HepG2 (cell line): Measurements from ENCODE around the gene CDH23. TPM values are rescaled to one million over a fixed set of nuclear protein-coding genes. Genes with fewer than 3 reads are reported as not detected.

Experiments
- CENPT ChIP-seq: sonication (generic); formaldehyde crosslinking; IDR thresholded peaks from 2 replicates; pipeline ENCODE4 v1.8.0; 2022; ENCODE audit warnings: low read depth, mild to moderate bottlenecking, moderate library complexity, missing genetic modification reagents
- EZH2 ChIP-seq: conservative IDR thresholded peaks from 2 replicates; pipeline ENCODE4 v1.6.1; 2012; ENCODE audit warnings: mild to moderate bottlenecking, low read depth, low read length, moderate library complexity
- HMGA1 ChIP-seq: sonication (generic); formaldehyde crosslinking; conservative IDR thresholded peaks from 2 replicates; pipeline ENCODE4 v1.4.0; 2020; ENCODE audit warnings: missing genetic modification reagents
- KDM4B ChIP-seq: sonication (generic); formaldehyde crosslinking; IDR thresholded peaks from 2 replicates; pipeline ENCODE4 v1.4.0; 2020; ENCODE audit warnings: missing genetic modification reagents
- MIER3 ChIP-seq: IDR thresholded peaks from 2 replicates; pipeline ENCODE4 v1.6.1; 2016; ENCODE audit warnings: missing compliant biosample characterization, borderline replicate concordance
- NFKBIZ ChIP-seq: IDR thresholded peaks from 2 replicates; pipeline ENCODE4 v1.6.1; 2018; ENCODE audit warnings: missing genetic modification reagents, missing compliant biosample characterization
- POLR2A ChIP-seq, 2 experiments: IDR thresholded peaks; 2 replicates each; pipeline ENCODE4 v1.6.1; 2011; ENCODE audit warnings: low read depth in 2 of 2, low read length in 2 of 2, mild to moderate bottlenecking in 1 of 2, moderate library complexity in 1 of 2; ENCODE audit not compliant: insufficient read depth in 1 of 2
- RBM22 ChIP-seq: fragments of 200-400 bp; formaldehyde crosslinking; optimal IDR thresholded peaks from 2 replicates; pipeline ENCODE3; 2017; ENCODE audit warnings: mild to moderate bottlenecking, low read length, moderate library complexity
- REST ChIP-seq, 2 experiments: IDR thresholded peaks; 2 replicates each; pipeline ENCODE4 v1.6.1; 2011 to 2012; ENCODE audit warnings: low read length in 2 of 2, borderline replicate concordance in 1 of 2, low read depth in 1 of 2, mild to moderate bottlenecking in 1 of 2, moderate library complexity in 1 of 2
- RNF219 ChIP-seq: sonication (generic); formaldehyde crosslinking; IDR thresholded peaks from 2 replicates; pipeline ENCODE4 v1.5.0; 2020; ENCODE audit warnings: mild to moderate bottlenecking, missing genetic modification reagents
- SUZ12 ChIP-seq: fragments of 150-350 bp; IDR thresholded peaks from 2 replicates; pipeline ENCODE4 v1.6.1; 2014; ENCODE audit warnings: low read depth, low read length
- ZNF280B ChIP-seq: sonication (generic); formaldehyde crosslinking; IDR thresholded peaks from 2 replicates; pipeline ENCODE4 v1.5.0; 2020; ENCODE audit warnings: missing genetic modification reagents, mild to moderate bottlenecking, borderline replicate concordance
- polyA plus RNA-seq, 8 experiments: library from polyadenylated mRNA; depleted of rRNA in 3 of 8; stranded (reverse) in 7 of 8; unstranded in 1 of 8; fragments of >200 nt; fragmentation: Illumina TruSeq in 4 of 8; extraction: Trizol in 4 of 8; gene quantifications; 2 replicates each; pipeline versions ENCODE4 v1.2.1 to v1.2.3, GENCODE V29; 2011 to 2016; ENCODE audit warnings: low read depth in 4 of 8, missing spikeins in 1 of 8, mixed read lengths in 1 of 8; ENCODE audit not compliant: insufficient read depth in 1 of 8
- total RNA-seq, 5 experiments: library from RNA; depleted of rRNA; stranded (reverse); fragments of >200 nt; fragmentation: Illumina TruSeq; extraction: Trizol; gene quantifications; 2 replicates each; pipeline ENCODE4 v1.2.3, GENCODE V29; 2016; ENCODE audit warnings: low read depth in 1 of 5
- TF ChIP-seq, protein P1 (sequence below): sonication (generic); formaldehyde crosslinking; IDR thresholded peaks from 2 replicates; pipeline ENCODE4 v1.4.0; 2020; ENCODE audit warnings: missing genetic modification reagents; ENCODE audit errors: not compliant biosample characterization
- TF ChIP-seq, protein P2 (sequence below): sonication (generic); formaldehyde crosslinking; conservative IDR thresholded peaks from 2 replicates; pipeline ENCODE4 v1.4.0; 2020; ENCODE audit warnings: missing genetic modification reagents
- TF ChIP-seq, protein P3 (sequence below): sonication (generic); formaldehyde crosslinking; IDR thresholded peaks from 2 replicates; pipeline ENCODE4 v1.4.0; 2020; ENCODE audit warnings: mild to moderate bottlenecking, missing genetic modification reagents

The CDH23 gene
- total and polyA plus RNA-seq, 2 of the 13 experiments (the other 11 are each of a cell fraction or from before 2014, with no cell fraction given), result 0.13 TPM; not detected in 1

DNA sequence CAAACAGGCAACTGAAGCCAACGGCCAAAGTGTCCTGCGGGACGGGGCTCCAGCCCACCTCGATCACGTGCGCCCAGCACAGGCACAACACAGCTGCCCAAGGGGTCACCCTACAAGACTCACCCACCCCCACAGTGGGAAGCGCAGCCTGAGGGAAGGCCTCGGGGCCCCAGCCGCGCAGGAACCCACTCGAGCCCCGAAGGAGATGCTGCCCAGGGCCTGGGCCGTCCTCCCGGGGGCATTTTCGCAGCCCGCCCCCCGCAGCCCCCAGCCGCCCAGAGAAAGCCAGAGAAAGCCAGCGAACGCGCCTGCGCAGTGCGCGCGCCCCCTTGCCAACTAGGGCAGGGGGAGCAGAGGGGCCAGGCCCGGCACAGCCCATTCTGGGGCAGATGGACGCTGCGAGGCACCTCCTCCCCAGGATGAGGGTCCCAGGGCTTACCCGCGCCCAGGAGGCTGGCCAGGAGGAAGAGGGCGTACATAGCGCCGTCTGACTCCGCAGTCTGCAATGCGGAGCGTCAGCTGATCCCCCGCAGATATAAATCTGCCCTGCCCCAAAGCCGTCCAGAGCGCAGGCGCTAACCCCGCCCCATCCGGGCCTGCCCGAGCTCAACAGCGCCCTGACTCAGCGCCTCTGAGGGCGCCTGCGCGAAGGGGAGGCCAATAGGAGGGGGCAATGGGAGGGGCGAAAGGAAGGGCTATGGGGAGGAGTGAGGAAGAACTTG is 454.2 kb downstream of the CDH23 start, which contains the start of gene PSAP (continued):
- 0 out of 2 replicates have a peak, but pooled peaks have one; percentile 13 for TF ChIP-seq MIER3 (CRISPR knock-in tag)
- no peak for TF ChIP-seq EZH2
- no peak for TF ChIP-seq RBM22
- peak; percentile 90 for TF ChIP-seq ZNF280B (CRISPR knock-in tag)
- TF ChIP-seq SUZ12, result no peak
- peak; percentile 76 for TF ChIP-seq KDM4B (CRISPR knock-in tag)
- no peak for TF ChIP-seq HMGA1
- TF ChIP-seq, protein P1, sequence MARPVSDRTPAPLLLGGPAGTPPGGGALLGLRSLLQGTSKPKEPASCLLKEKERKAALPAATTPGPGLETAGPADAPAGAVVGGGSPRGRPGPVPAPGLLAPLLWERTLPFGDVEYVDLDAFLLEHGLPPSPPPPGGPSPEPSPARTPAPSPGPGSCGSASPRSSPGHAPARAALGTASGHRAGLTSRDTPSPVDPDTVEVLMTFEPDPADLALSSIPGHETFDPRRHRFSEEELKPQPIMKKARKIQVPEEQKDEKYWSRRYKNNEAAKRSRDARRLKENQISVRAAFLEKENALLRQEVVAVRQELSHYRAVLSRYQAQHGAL (CRISPR knock-in tag), result no peak
- TF ChIP-seq REST (IDR thresholded peaks at IDR 0.05; ENCODE audit: borderline replicate concordance in 1 of 2, low read depth in 1 of 2, low read length in 2 of 2), result no peak; a peak in 1 of 4 replicates
- peak; percentile 98 to 99 for TF ChIP-seq POLR2A (IDR thresholded peaks at IDR 0.05; ENCODE audit: insufficient read depth in 1 of 2, low read depth in 2 of 2, low read length in 2 of 2)
- TF ChIP-seq, protein P2, sequence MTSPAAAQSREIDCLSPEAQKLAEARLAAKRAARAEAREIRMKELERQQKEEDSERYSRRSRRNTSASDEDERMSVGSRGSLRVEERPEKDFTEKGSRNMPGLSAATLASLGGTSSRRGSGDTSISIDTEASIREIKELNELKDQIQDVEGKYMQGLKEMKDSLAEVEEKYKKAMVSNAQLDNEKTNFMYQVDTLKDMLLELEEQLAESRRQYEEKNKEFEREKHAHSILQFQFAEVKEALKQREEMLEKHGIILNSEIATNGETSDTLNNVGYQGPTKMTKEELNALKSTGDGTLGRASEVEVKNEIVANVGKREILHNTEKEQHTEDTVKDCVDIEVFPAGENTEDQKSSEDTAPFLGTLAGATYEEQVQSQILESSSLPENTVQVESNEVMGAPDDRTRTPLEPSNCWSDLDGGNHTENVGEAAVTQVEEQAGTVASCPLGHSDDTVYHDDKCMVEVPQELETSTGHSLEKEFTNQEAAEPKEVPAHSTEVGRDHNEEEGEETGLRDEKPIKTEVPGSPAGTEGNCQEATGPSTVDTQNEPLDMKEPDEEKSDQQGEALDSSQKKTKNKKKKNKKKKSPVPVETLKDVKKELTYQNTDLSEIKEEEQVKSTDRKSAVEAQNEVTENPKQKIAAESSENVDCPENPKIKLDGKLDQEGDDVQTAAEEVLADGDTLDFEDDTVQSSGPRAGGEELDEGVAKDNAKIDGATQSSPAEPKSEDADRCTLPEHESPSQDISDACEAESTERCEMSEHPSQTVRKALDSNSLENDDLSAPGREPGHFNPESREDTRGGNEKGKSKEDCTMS, result no peak
- TF ChIP-seq CENPT (CRISPR knock-in tag), result no peak
- TF ChIP-seq, protein P3, sequence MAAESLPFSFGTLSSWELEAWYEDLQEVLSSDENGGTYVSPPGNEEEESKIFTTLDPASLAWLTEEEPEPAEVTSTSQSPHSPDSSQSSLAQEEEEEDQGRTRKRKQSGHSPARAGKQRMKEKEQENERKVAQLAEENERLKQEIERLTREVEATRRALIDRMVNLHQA (CRISPR knock-in tag), result no peak
- 0 out of 2 replicates have a peak, but pooled peaks have one; percentile 16 for TF ChIP-seq NFKBIZ (CRISPR knock-in tag)
- no peak for TF ChIP-seq RNF219 (CRISPR knock-in tag)
